Astrocyte (in vitro differentiated cells and primary cell): ENCODE data around the gene ARSJ. TPM values are rescaled to one million over a fixed set of nuclear protein-coding genes. Genes with fewer than 3 reads are reported as not detected.

Source experiments
- DNase-seq: peaks from one replicate; pipeline ENCODE4 v3.0.0-alpha.2; 2010; ENCODE audit warnings: low read depth
- FAIRE-seq: peaks from 2 replicates; lab custom pipeline; 2011; peaks lifted over from hg19 to GRCh38; lab: Jason Lieb, UNC
- H2AFZ ChIP-seq: 2 replicates; pipeline ENCODE4 v1.6.0; 2012; ENCODE audit warnings: low read depth, low read length, inconsistent platforms
- H3K27ac ChIP-seq: 2 replicates; pipeline ENCODE4 v1.5.1; 2011; ENCODE audit warnings: low read depth, low read length, inconsistent platforms
- H3K27me3 ChIP-seq: 2 replicates; pipeline ENCODE4 v1.6.0; 2011; ENCODE audit warnings: low read length, inconsistent platforms; ENCODE audit not compliant: insufficient read depth
- H3K36me3 ChIP-seq: 2 replicates; pipeline ENCODE4 v1.5.1; 2011; ENCODE audit warnings: low read length, inconsistent platforms; ENCODE audit not compliant: insufficient read depth
- H3K4me1 ChIP-seq: 2 replicates; pipeline ENCODE4 v1.5.1; 2011; ENCODE audit warnings: low read length, inconsistent platforms; ENCODE audit not compliant: insufficient read depth
- H3K4me2 ChIP-seq: 2 replicates; pipeline ENCODE4 v1.6.0; 2012; ENCODE audit warnings: low read length, inconsistent platforms
- H3K4me3 ChIP-seq: 2 replicates; pipeline ENCODE4 v1.5.1; 2011; ENCODE audit warnings: low read depth, mild to moderate bottlenecking, low read length, inconsistent platforms; ENCODE audit not compliant: insufficient read depth
- H3K79me2 ChIP-seq: 2 replicates; pipeline ENCODE4 v1.6.0; 2012; ENCODE audit warnings: mild to moderate bottlenecking, low read length, inconsistent platforms; ENCODE audit not compliant: insufficient read depth
- H3K9ac ChIP-seq: 2 replicates; pipeline ENCODE4 v1.6.0; 2012; ENCODE audit warnings: mild to moderate bottlenecking, low read length, inconsistent platforms
- H3K9me3 ChIP-seq: 2 replicates; pipeline ENCODE4 v1.5.1; 2012; ENCODE audit warnings: low read depth, mild to moderate bottlenecking, low read length, inconsistent platforms; ENCODE audit not compliant: insufficient read depth
- H4K20me1 ChIP-seq: 2 replicates; pipeline ENCODE4 v1.6.0; 2012; ENCODE audit warnings: low read length, inconsistent platforms; ENCODE audit not compliant: insufficient read depth
- H3K27ac Mint-ChIP-seq: one replicate; pipeline ENCODE4 v1.8.0; 2021; ENCODE audit warnings: mild to moderate bottlenecking, mixed read lengths; ENCODE audit not compliant: unreplicated experiment
- H3K27me3 Mint-ChIP-seq: one replicate; pipeline ENCODE4 v1.8.0; 2021; ENCODE audit warnings: low read depth, mixed read lengths; ENCODE audit not compliant: unreplicated experiment
- H3K36me3 Mint-ChIP-seq: one replicate; pipeline ENCODE4 v1.8.0; 2021; ENCODE audit warnings: low read depth, mixed read lengths; ENCODE audit not compliant: unreplicated experiment
- H3K4me1 Mint-ChIP-seq: one replicate; pipeline ENCODE4 v1.8.0; 2021; ENCODE audit warnings: low read depth, mixed read lengths; ENCODE audit not compliant: unreplicated experiment
- H3K4me3 Mint-ChIP-seq: one replicate; pipeline ENCODE4 v1.8.0; 2021; ENCODE audit warnings: mild to moderate bottlenecking, moderate library complexity, mixed read lengths; ENCODE audit not compliant: unreplicated experiment
- H3K9me3 Mint-ChIP-seq: one replicate; pipeline ENCODE4 v1.8.0; 2021; ENCODE audit warnings: mild to moderate bottlenecking, mixed read lengths; ENCODE audit not compliant: unreplicated experiment
- EZH2 ChIP-seq: IDR thresholded peaks from 2 replicates; pipeline ENCODE4 v1.6.1; 2012; ENCODE audit warnings: mild to moderate bottlenecking, low read length, inconsistent platforms; ENCODE audit not compliant: insufficient read depth
- total RNA-seq: library from RNA; stranded (reverse); gene quantifications from 2 replicates; pipeline ENCODE4 v1.2.1, GENCODE V29; 2021
- TF ChIP-seq, protein P1 (sequence below): IDR thresholded peaks from 2 replicates; pipeline ENCODE4 v1.5.1; 2011; ENCODE audit warnings: low read depth, mild to moderate bottlenecking, inconsistent platforms, low read length, moderate library complexity; ENCODE audit not compliant: insufficient read depth

Gene ARSJ
- total RNA-seq, 1 donor from 2014 or later = 66.5 TPM

DNA sequence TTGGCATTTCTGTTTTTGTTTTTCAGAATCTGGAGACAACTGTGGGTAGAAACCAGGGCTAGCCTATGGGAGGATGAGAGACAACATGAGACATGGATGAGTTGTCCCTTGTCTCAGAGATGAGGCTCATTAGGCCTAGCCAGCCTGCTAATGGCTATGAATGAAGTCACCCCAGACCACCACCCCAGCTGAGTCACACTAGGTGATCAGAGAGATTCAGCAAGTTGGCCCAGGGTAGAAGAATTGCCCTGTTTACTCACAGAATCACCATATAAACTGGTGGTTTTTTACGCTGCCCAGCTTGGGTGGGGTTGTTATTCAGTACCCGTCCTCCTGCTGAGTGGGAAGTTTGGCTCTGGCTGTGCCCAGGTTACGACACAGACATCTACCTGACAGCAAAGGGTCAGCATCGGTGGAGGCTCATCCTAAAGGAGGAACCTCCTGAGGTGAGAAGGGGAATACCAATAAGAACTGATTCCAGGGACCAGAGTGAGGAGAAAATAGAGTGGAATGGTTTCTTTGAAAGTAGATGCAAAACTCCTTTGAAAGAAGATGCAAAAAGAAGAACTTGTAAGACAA is 17.2 kb upstream of the ARSJ start:
- Histone ChIP-seq H3K79me2 (no peaks in the 10 kb centered on the region), H3K4me2 (no peak overlapping the region), H3K4me3 (no peak overlapping the region), H3K36me3 (no peaks in the 10 kb centered on the region), H3K27me3 (no peaks in the 10 kb centered on the region), H3K4me1 (peaks cover 6% of the 10 kb centered on the region), H3K27ac (no peak overlapping the region), H2AFZ (no peak overlapping the region), H3K9me3 (no peaks in the 10 kb centered on the region), H3K9ac (no peak overlapping the region), H4K20me1 (no peaks in the 10 kb centered on the region)
- H3K27me3 Mint-ChIP-seq = no peaks in the 10 kb centered on the region
- H3K36me3 Mint-ChIP-seq = no peaks in the 10 kb centered on the region
- no peak for DNase-seq
- H3K27ac Mint-ChIP-seq = no peak overlapping the region
- peaks cover 8% of the 10 kb centered on the region for H3K4me1 Mint-ChIP-seq
- TF ChIP-seq, protein P1, sequence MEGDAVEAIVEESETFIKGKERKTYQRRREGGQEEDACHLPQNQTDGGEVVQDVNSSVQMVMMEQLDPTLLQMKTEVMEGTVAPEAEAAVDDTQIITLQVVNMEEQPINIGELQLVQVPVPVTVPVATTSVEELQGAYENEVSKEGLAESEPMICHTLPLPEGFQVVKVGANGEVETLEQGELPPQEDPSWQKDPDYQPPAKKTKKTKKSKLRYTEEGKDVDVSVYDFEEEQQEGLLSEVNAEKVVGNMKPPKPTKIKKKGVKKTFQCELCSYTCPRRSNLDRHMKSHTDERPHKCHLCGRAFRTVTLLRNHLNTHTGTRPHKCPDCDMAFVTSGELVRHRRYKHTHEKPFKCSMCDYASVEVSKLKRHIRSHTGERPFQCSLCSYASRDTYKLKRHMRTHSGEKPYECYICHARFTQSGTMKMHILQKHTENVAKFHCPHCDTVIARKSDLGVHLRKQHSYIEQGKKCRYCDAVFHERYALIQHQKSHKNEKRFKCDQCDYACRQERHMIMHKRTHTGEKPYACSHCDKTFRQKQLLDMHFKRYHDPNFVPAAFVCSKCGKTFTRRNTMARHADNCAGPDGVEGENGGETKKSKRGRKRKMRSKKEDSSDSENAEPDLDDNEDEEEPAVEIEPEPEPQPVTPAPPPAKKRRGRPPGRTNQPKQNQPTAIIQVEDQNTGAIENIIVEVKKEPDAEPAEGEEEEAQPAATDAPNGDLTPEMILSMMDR = no peak
- no peak for TF ChIP-seq EZH2
- FAIRE-seq = no peak
- no peaks in the 10 kb centered on the region for H3K9me3 Mint-ChIP-seq
- no peak overlapping the region for H3K4me3 Mint-ChIP-seq

DNA sequence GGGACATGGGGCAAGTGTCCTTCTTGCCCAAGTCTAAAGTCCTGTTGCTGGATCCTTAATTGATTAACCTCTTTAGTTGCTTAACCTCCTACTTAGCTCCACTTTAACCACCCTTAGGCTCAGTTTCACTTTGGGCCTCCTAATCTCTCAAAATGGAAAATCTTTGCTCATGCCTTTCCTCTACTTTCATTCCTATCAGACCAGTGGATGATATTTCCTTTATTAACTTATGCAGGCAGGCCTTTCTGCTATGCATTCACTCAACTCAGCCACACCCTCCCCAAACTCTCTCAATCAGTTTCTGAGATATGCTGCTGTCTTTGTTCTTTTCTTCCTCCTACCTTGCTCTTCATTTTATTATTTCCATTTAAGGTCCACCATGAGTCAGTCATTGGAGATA is 14.4 kb upstream of the ARSJ start:
- H3K27ac ChIP-seq = no peak overlapping the region
- H3K79me2 ChIP-seq = no peaks in the 10 kb centered on the region
- no peak for DNase-seq
- H3K4me1 Mint-ChIP-seq = peaks cover 8% of the 10 kb centered on the region
- no peak for FAIRE-seq
- no peaks in the 10 kb centered on the region for H4K20me1 ChIP-seq
- peaks cover under 1% of the 10 kb centered on the region for H3K36me3 Mint-ChIP-seq
- H2AFZ ChIP-seq = no peak overlapping the region
- no peaks in the 10 kb centered on the region for H3K27me3 Mint-ChIP-seq
- H3K27me3 ChIP-seq = no peaks in the 10 kb centered on the region
- no peak overlapping the region for H3K4me3 Mint-ChIP-seq
- no peak for TF ChIP-seq EZH2
- TF ChIP-seq, protein P1 = no peak
- no peak overlapping the region for H3K4me2 ChIP-seq
- H3K9me3 Mint-ChIP-seq = peaks cover 2% of the 10 kb centered on the region
- H3K36me3 ChIP-seq = no peaks in the 10 kb centered on the region
- no peak overlapping the region for H3K27ac Mint-ChIP-seq
- no peak overlapping the region for H3K9ac ChIP-seq
- no peak overlapping the region for H3K4me3 ChIP-seq
- H3K4me1 ChIP-seq = peaks cover 6% of the 10 kb centered on the region
- H3K9me3 ChIP-seq = no peaks in the 10 kb centered on the region

DNA sequence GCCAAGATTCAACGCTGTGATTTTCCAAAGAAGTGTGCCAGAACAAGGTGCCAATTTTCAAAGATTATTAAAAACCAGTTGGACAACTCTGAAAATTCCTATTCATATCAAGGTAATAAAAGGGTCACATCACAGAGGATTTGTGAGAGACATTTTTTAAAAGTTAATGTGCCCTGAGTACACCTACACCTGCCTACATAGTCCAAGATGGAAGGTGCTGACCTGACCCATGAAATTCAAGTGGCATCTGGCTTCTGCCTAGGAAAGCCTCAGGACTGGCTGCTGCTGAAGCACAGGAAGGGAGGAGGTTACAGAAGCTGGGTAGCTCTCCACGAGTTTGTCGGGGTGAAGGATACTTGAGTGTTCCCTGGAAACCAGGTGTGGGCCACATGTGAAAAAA is 11.4 kb upstream of the ARSJ start:
- DNase-seq = no peak
- Histone ChIP-seq H3K27ac (no peak overlapping the region), H3K9me3 (no peaks in the 10 kb centered on the region), H3K9ac (no peak overlapping the region), H3K4me3 (no peak overlapping the region), H3K79me2 (no peaks in the 10 kb centered on the region), H3K27me3 (no peaks in the 10 kb centered on the region), H2AFZ (no peak overlapping the region), H4K20me1 (no peaks in the 10 kb centered on the region), H3K36me3 (no peaks in the 10 kb centered on the region), H3K4me2 (no peak overlapping the region), H3K4me1 (no peaks in the 10 kb centered on the region)
- TF ChIP-seq EZH2 = no peak
- TF ChIP-seq, protein P1 = no peak
- H3K27me3 Mint-ChIP-seq = no peaks in the 10 kb centered on the region
- no peaks in the 10 kb centered on the region for H3K4me1 Mint-ChIP-seq
- FAIRE-seq = no peak
- peaks cover 2% of the 10 kb centered on the region for H3K36me3 Mint-ChIP-seq
- H3K9me3 Mint-ChIP-seq = peaks cover 4% of the 10 kb centered on the region
- H3K27ac Mint-ChIP-seq = no peak overlapping the region
- no peak overlapping the region for H3K4me3 Mint-ChIP-seq
